A549 (cell line): ENCODE results near the gene TMC6. TPM values are rescaled to one million over a fixed set of nuclear protein-coding genes. Genes with fewer than 3 reads are reported as not detected.
A peak's percentile ranks its signal among the peaks of the same experiment; 100 is the strongest.

Experiments
- ATAC-seq, 2 experiments: fragments of 200-7000 bp in 1 of 2; fragments of >200 bp in 1 of 2; cut with Nextera tagmentation in 1 of 2; cut with Tn5 transposase in 1 of 2; 3 replicates each; pipeline versions ENCODE4 v1.8.0 to v1.9.1; 2018 to 2020; ENCODE audit warnings: mild to moderate bottlenecking in 1 of 2, moderate library complexity in 1 of 2
- CTCF ChIA-PET: fragments of 300-600 bp; sonication (Branson Sonifier 250); formaldehyde crosslinking; extraction: SDS; loops from one replicate; lab custom pipeline; 2021; ENCODE audit warnings: antibody characterized with exemption, inconsistent platforms; lab: Yijun Ruan, JAX
- POLR2A ChIA-PET: fragments of 350-600 bp; formaldehyde crosslinking; extraction: SDS; loops from one replicate; lab custom pipeline; 2021; ENCODE audit warnings: antibody characterized with exemption, inconsistent platforms; lab: Yijun Ruan, JAX
- DNase-seq, 2 experiments: peaks; one replicate each; pipeline versions ENCODE4 v3.0.0 to v3.0.0-alpha.2; 2011 to 2016; ENCODE audit warnings: low read depth in 1 of 2, low spot score in 1 of 2
- FAIRE-seq: peaks from 2 replicates; lab custom pipeline; 2011; peaks lifted over from hg19 to GRCh38; lab: Jason Lieb, UNC
- H3K27ac ChIP-seq, 2 experiments: fragments of >200 bp; sonication (Bioruptor Twin); formaldehyde crosslinking; 3 replicates each; pipeline ENCODE4 v1.5.1; 2016 to 2017
- H3K4me1 ChIP-seq: fragments of >200 bp; sonication (Bioruptor Twin); formaldehyde crosslinking; 3 replicates; pipeline ENCODE4 v1.6.1; 2016
- H3K4me2 ChIP-seq: fragments of >200 bp; sonication (Bioruptor Twin); formaldehyde crosslinking; 3 replicates; pipeline ENCODE4 v1.6.1; 2016
- H3K4me3 ChIP-seq: fragments of >200 bp; sonication (Bioruptor Twin); formaldehyde crosslinking; 3 replicates; pipeline ENCODE4 v1.5.1; 2016
- H3K9me3 ChIP-seq: fragments of >200 bp; sonication (Bioruptor Twin); formaldehyde crosslinking; 3 replicates; pipeline ENCODE4 v1.6.1; 2016
- BHLHE40 ChIP-seq: IDR thresholded peaks from 2 replicates; pipeline ENCODE4 v1.6.1; 2012; ENCODE audit warnings: low read depth, low read length, inconsistent platforms
- CBX2 ChIP-seq: fragments of 200-600 bp; sonication (generic); IDR thresholded peaks from 2 replicates; pipeline ENCODE4 v1.6.1; 2016; ENCODE audit warnings: low read depth, mild to moderate bottlenecking, borderline replicate concordance
- CHD2 ChIP-seq: fragments of 150-350 bp; IDR thresholded peaks from 2 replicates; pipeline ENCODE4 v1.6.1; 2014; ENCODE audit warnings: low read length; ENCODE audit not compliant: partially characterized antibody
- EHF ChIP-seq: fragments of 250-450 bp; sonication (Bioruptor Pico); IDR thresholded peaks from 2 replicates; pipeline ENCODE4 v1.5.0; 2020; ENCODE audit warnings: mild to moderate bottlenecking
- FOXS1 ChIP-seq: fragments of 250-450 bp; sonication (Bioruptor Pico); IDR thresholded peaks from 2 replicates; pipeline ENCODE4 v1.5.0; 2020; ENCODE audit warnings: mild to moderate bottlenecking, moderate library complexity
- HDAC2 ChIP-seq: fragments of 200-600 bp; sonication (generic); IDR thresholded peaks from 2 replicates; pipeline ENCODE4 v1.6.1; 2016
- KDM1A ChIP-seq: fragments of 200-600 bp; sonication (generic); IDR thresholded peaks from 2 replicates; pipeline ENCODE4 v1.6.1; 2016; ENCODE audit warnings: low read depth, mild to moderate bottlenecking
- KDM5A ChIP-seq: fragments of 200-600 bp; sonication (generic); IDR thresholded peaks from 2 replicates; pipeline ENCODE4 v1.6.1; 2016; ENCODE audit warnings: antibody characterized with exemption, mild to moderate bottlenecking
- NPAS2 ChIP-seq: fragments of 250-450 bp; sonication (Bioruptor Pico); IDR thresholded peaks from 2 replicates; pipeline ENCODE4 v1.8.0; 2022; ENCODE audit warnings: mild to moderate bottlenecking, moderate library complexity, borderline replicate concordance
- POLR2A ChIP-seq: IDR thresholded peaks from 2 replicates; pipeline ENCODE4 v1.6.1; 2012; ENCODE audit warnings: mild to moderate bottlenecking, low read length
- POLR2AphosphoS2 ChIP-seq: conservative IDR thresholded peaks from 2 replicates; pipeline ENCODE4 v1.6.1; 2012; ENCODE audit warnings: low read length, improper control_type of control experiment, inconsistent platforms
- RAD21 ChIP-seq, 2 experiments: fragments of >200 bp in 1 of 2; sonication (Bioruptor Twin) in 1 of 2; formaldehyde crosslinking in 1 of 2; IDR thresholded peaks in 1 of 2; conservative IDR thresholded peaks in 1 of 2; 2 replicates in 1 of 2; 3 replicates in 1 of 2; pipeline ENCODE4 v1.6.1; 2012 to 2018; ENCODE audit warnings: inconsistent platforms in 1 of 2
- SMC3 ChIP-seq: fragments of >200 bp; sonication (Bioruptor Twin); formaldehyde crosslinking; IDR thresholded peaks from 3 replicates; pipeline ENCODE4 v1.6.1; 2018; ENCODE audit warnings: inconsistent platforms
- TFCP2L1 ChIP-seq: fragments of 250-450 bp; sonication (Bioruptor Pico); IDR thresholded peaks from 2 replicates; pipeline ENCODE4 v1.5.0; 2021; ENCODE audit warnings: mild to moderate bottlenecking
- TP53 ChIP-seq: fragments of 250-450 bp; sonication (Bioruptor Pico); IDR thresholded peaks from 2 replicates; pipeline ENCODE4 v1.5.0; 2021; ENCODE audit warnings: mild to moderate bottlenecking, moderate library complexity
- ZFP36 ChIP-seq: fragments of 450-650 bp; IDR thresholded peaks from 2 replicates; pipeline ENCODE4 v1.6.1; 2014; ENCODE audit warnings: borderline replicate concordance; ENCODE audit not compliant: partially characterized antibody
- ZSCAN20 ChIP-seq: fragments of 250-450 bp; sonication (Bioruptor Pico); IDR thresholded peaks from 2 replicates; pipeline ENCODE4 v1.8.0; 2022; ENCODE audit warnings: mild to moderate bottlenecking, moderate library complexity
- WGBS: methylation state at CpG from one replicate; pipeline ENCODE4 v1.1.6; 2017; ENCODE audit errors: missing lambda C conversion rate; 5-methylcytosine and 5-hydroxymethylcytosine counted together
- polyA minus RNA-seq: library from RNA; depleted of rRNA, polyadenylated mRNA; stranded (reverse); fragments of >200 nt; gene quantifications from 2 replicates; pipeline ENCODE4 v1.2.3, GENCODE V29; 2011; rRNA and poly(A)+ RNA removed
- polyA plus RNA-seq, 4 experiments: library from polyadenylated mRNA; depleted of rRNA in 3 of 4; stranded (reverse); fragments of >200 nt; fragmentation: RNase III in 1 of 4; extraction: RNeasy Plus Mini Kit Qiagen cat#74134 plus additional on column Dnase treatment in 1 of 4; gene quantifications; 2 replicates in 3 of 4; 3 replicates in 1 of 4; pipeline ENCODE4 v1.2.3, GENCODE V29; 2011 to 2017
- TF ChIP-seq, protein P1 (sequence below): fragments of >200 bp; sonication (Bioruptor Twin); formaldehyde crosslinking; IDR thresholded peaks from 3 replicates; pipeline ENCODE4 v1.6.1; 2016
- TF ChIP-seq, protein P2 (sequence below): IDR thresholded peaks from 2 replicates; pipeline ENCODE4 v1.6.1; 2012
- TF ChIP-seq, protein P3 (sequence below): fragments of >200 bp; sonication (Bioruptor Twin); formaldehyde crosslinking; IDR thresholded peaks from 3 replicates; pipeline ENCODE4 v1.5.1; 2016
- TF ChIP-seq, protein P4 (sequence below): fragments of 450-650 bp; IDR thresholded peaks from 2 replicates; pipeline ENCODE4 v1.6.1; 2014; ENCODE audit warnings: antibody characterized with exemption

The TMC6 gene, protein sequence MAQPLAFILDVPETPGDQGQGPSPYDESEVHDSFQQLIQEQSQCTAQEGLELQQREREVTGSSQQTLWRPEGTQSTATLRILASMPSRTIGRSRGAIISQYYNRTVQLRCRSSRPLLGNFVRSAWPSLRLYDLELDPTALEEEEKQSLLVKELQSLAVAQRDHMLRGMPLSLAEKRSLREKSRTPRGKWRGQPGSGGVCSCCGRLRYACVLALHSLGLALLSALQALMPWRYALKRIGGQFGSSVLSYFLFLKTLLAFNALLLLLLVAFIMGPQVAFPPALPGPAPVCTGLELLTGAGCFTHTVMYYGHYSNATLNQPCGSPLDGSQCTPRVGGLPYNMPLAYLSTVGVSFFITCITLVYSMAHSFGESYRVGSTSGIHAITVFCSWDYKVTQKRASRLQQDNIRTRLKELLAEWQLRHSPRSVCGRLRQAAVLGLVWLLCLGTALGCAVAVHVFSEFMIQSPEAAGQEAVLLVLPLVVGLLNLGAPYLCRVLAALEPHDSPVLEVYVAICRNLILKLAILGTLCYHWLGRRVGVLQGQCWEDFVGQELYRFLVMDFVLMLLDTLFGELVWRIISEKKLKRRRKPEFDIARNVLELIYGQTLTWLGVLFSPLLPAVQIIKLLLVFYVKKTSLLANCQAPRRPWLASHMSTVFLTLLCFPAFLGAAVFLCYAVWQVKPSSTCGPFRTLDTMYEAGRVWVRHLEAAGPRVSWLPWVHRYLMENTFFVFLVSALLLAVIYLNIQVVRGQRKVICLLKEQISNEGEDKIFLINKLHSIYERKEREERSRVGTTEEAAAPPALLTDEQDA
- polyA plus RNA-seq (2011; rRNA removed) (4.7 and 5.1 TPM in 2 replicates), polyA plus RNA-seq (2017; fragmentation: RNase III; extraction: RNeasy Plus Mini Kit Qiagen cat#74134 plus additional on column Dnase treatment) (9.1 to 10.2 TPM (median 9.4 TPM) in 3 replicates), polyA minus RNA-seq (4.2 and 7.1 TPM in 2 replicates)
- 7.8 and 10.9 TPM in 2 replicates for polyA plus RNA-seq (2012; cell fraction: cytosol; rRNA removed)
- polyA plus RNA-seq (2012; cell fraction: nucleus; rRNA removed): 33.4 and 51.3 TPM in 2 replicates

DNA sequence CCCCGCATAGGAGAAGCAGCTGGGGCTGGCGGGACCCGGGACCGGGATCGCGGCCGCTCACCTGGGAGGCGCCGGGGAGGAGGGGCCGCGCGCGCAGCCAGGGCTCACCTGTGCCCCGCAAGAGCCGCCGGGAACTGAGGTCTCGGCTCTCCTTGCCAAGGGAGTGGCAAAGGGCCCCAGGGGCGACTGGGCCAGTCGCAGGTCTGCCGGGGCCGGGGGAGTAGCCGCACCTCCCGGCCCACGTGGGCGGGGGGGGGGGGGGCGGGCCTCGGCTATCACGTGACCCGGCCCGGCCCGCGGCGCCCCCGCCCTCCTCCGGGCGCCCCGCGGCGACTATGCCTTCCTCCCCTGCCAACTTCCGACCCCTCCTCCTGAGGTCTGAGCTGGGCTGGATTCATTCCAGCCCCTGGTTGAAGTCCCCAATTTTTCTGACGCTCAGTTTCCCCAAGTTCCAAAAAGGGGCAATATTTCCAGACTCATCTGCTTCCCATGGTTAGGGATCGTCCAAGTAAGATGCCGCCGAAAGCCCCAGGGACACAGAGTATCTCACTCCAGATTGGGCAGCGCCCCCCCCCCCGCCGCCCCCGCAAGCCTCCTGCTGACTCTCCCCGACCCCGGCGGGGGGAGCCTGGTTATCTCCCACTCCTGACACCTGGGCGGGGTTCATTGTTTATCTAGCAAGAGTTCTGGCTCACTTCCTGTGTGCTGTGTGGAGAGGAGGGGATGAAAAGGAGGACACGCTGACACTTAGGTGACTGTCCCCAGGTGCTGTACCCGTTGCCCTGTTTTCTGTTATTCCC lies at the start of gene TMC6:
Gene TMC6, minus strand, starts transcription at position 205 of the 800 bp plus-strand sequence. CDS start 1,923 bp downstream, outside the sequence.
- ATAC-seq (peak; percentile 16 to 60), FAIRE-seq (no peak), DNase-seq (peak; percentile 56 to 74)
- peak within 1 kb of the TSS; percentile 77 to 93 for H3K27ac ChIP-seq
- 1% methylated on average over 30 of the region's 54 CpGs for WGBS
- TF ChIP-seq TFCP2L1 (CRISPR knock-in tag) (0 out of 2 replicates have a peak, but pooled peaks have one; percentile 63), FOXS1 (CRISPR knock-in tag) (no peak), POLR2A (peak; percentile 38; the same call in 1 of the 2 replicates), KDM1A (no peak; the same call in 1 of the 2 replicates), CBX2 (no peak), HDAC2 (0 out of 2 replicates have a peak, but pooled peaks have one; percentile 64), RAD21 (conservative IDR thresholded peaks at IDR 0.05 in 1 of 2, IDR thresholded peaks at IDR 0.05 in 1 of 2) (no peak), BHLHE40 (no peak), SMC3 (0 out of 3 replicates have a peak, but pooled peaks have one; percentile 2), CHD2 (no peak), EHF (CRISPR knock-in tag) (no peak), POLR2AphosphoS2 (no peak), TP53 (CRISPR knock-in tag) (no peak), NPAS2 (no peak), ZFP36 (no peak), ZSCAN20 (no peak), KDM5A (no peak)
- TF ChIP-seq, protein P1, sequence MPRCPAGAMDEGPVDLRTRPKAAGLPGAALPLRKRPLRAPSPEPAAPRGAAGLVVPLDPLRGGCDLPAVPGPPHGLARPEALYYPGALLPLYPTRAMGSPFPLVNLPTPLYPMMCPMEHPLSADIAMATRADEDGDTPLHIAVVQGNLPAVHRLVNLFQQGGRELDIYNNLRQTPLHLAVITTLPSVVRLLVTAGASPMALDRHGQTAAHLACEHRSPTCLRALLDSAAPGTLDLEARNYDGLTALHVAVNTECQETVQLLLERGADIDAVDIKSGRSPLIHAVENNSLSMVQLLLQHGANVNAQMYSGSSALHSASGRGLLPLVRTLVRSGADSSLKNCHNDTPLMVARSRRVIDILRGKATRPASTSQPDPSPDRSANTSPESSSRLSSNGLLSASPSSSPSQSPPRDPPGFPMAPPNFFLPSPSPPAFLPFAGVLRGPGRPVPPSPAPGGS: 0 out of 3 replicates have a peak, but pooled peaks have one; percentile 45
- TF ChIP-seq, protein P2, sequence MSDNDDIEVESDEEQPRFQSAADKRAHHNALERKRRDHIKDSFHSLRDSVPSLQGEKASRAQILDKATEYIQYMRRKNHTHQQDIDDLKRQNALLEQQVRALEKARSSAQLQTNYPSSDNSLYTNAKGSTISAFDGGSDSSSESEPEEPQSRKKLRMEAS: peak; percentile 45; the same call in 1 of the 2 replicates
- TF ChIP-seq, protein P3, sequence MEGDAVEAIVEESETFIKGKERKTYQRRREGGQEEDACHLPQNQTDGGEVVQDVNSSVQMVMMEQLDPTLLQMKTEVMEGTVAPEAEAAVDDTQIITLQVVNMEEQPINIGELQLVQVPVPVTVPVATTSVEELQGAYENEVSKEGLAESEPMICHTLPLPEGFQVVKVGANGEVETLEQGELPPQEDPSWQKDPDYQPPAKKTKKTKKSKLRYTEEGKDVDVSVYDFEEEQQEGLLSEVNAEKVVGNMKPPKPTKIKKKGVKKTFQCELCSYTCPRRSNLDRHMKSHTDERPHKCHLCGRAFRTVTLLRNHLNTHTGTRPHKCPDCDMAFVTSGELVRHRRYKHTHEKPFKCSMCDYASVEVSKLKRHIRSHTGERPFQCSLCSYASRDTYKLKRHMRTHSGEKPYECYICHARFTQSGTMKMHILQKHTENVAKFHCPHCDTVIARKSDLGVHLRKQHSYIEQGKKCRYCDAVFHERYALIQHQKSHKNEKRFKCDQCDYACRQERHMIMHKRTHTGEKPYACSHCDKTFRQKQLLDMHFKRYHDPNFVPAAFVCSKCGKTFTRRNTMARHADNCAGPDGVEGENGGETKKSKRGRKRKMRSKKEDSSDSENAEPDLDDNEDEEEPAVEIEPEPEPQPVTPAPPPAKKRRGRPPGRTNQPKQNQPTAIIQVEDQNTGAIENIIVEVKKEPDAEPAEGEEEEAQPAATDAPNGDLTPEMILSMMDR: no peak
- TF ChIP-seq, protein P4, sequence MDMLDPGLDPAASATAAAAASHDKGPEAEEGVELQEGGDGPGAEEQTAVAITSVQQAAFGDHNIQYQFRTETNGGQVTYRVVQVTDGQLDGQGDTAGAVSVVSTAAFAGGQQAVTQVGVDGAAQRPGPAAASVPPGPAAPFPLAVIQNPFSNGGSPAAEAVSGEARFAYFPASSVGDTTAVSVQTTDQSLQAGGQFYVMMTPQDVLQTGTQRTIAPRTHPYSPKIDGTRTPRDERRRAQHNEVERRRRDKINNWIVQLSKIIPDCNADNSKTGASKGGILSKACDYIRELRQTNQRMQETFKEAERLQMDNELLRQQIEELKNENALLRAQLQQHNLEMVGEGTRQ: peak; percentile 79
- no peaks in the 10 kb centered on the region for H3K9me3 ChIP-seq
- peak within 1 kb of the TSS; percentile 79 for H3K4me3 ChIP-seq
- CTCF ChIA-PET: interaction anchor here (0.6 to 13.7 kb wide), 10 partner anchors 10 to 122 kb away, joined by 3 to 164 read pairs (median 6); partner anchors contain the start of gene TK1
- peaks cover 14% of the 10 kb centered on the region for H3K4me1 ChIP-seq
- POLR2A ChIA-PET: interaction anchor here (0.6 to 1.7 kb wide), 4 partner anchors 8 to 252 kb away, joined by 3 to 7 read pairs (median 4); no protein-coding TSS in a partner anchor
- H3K4me2 ChIP-seq: peak within 1 kb of the TSS; percentile 98
